ENCODE results near the gene ELF1.
"Not testable (repeated sequence)": the region's sequence is repeated elsewhere in the genome, so short reads cannot be mapped to it uniquely, and the experiment has no call there.

Gene ELF1

DNA sequence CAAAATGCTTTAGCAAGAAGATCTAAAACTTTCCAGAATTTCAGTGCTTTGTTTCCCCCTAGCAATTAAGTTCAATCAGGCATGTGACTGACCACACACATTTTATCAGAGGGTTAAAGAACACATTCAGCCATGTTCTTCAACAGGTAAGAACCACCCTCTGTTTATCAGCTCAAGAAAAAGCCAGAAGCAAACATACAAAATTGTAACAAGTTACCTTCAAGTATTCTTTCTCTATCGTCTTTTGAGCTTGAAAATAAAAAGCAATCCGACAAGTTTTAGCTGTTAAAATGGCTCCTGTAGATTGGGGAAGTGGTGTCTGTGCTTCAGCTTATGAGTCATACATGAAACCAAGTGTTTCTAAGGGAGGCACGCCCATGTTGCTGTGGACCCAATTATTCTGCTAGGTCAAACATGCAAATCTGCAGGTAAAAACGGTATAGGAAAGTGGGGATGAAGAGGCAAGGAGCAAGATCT lies at the start of gene ELF1:
ELF1 (minus strand) TSS at position 306 of the 477 bp plus-strand sequence. CDS start 37,262 bp downstream, outside the sequence.
- no peak for DNase-seq

DNA sequence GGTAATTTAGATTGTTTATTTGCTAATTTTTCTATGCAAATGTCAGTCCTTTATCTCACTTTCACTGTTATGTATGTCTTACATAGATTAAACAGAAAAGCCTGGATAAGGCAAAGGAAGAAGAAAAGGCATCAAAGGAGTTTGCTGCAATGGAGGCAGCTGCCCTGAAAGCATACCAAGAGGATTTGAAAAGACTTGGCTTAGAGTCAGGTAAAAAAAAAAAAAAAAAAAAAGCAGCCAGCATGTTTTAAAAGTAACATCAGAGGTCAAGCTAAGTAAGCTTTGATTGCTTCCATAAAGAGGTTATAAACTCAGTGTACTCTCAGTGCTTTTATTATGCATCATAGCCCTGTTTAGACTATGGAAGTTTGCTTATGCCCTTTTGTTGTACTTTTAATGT lies 46.0 kb upstream of the ELF1 start:
- DNase-seq, result no peak

- no peak for DNase-seq
These were observed 45.4 kb upstream of the ELF1 start for GRCh38 chr13:41064493-41064892.

- DNase-seq, result peak; percentile 37
These were observed 43.1 kb upstream of the ELF1 start for GRCh38 chr13:41061914-41062837.

GRCh38 chr13:41061075-41061913 lies 42.2 kb upstream of the ELF1 start, which contains the start of gene WBP4:
Gene WBP4 (plus strand): TSS chr13:41061509. CDS start chr13:41061674, 165 bp downstream.
- DNase-seq, result peak; percentile 85

GRCh38 chr13:41060724-41061074 lies 41.6 kb upstream of the ELF1 start:
- DNase-seq, result peak; percentile 77

DNA sequence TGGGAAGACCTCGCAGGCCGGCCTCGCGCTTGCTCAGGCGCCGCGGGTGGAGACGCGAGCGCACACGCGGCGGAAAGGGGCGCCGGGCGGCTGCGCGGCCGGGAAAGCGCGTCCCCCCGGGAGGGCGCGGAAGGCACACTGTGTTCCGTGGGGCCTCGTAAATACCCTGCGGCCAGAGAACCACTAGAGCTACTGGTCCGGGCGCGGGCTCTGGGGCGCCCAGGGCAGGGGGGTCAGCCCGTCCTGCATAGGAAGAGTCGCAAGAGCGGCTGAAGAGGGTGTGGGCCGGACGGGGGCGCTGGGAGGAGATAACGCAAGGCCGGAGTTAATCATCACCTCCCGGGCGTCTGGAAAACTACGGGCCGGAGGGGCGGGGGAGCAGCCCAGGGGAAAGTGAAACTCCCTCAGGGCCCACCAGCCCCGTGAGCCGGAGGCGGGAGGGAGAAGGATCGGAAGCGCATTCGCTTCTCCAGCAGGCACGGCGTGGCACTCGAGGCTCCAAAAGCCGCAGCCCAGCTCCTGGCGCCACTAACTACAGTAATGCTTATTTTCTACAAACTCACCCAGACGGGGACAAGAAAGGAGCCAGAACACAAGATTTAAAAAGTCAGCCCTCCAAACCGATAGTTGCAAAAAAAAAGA lies 41.1 kb upstream of the ELF1 start:
- peak; percentile 83 for DNase-seq

- DNase-seq, result no peak
These were observed 40.5 kb upstream of the ELF1 start for GRCh38 chr13:41059456-41060081.

- no peak for DNase-seq
These were observed 39.4 kb upstream of the ELF1 start for GRCh38 chr13:41058295-41059070.

DNA sequence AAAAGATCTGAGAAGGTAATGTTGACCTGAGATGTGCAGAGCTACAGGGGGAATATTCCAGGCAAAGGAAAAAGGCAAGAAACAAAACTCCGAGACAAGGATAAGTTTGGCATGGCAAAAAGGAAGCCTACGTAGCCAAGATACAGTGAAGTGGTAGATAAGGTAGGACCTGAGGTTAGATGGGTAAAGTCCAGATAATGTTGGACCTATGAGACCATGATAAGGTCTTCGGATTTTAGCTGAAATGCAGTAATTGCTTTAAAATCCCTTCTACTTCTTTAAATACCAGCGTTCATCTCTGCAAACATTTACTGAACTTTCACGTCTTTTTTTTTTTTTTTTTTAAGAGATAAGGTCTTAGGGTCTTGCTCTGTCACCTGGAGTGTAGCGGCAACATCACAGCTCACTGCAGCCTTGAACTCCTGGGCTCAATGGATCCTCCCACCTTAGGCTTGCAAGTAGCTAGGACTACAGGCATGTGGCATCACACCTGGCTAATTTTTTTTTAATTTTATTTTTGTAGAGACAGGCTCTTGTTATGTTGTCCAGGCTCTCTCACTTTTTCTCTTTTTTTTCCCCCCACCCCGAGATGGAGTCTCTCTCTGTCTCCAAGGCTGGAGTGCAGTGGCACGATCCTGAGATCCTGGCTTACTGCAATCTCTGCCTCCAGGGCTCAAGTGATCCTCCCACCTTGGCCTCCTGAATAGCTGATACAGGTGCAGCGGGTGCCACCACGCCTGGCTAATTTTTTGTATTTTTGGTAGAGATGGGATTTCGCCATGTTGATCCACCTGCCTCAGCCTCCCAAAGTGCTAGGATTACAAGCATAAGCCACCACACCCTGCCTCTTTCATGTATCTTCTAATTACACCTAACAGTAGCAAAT lies 38.0 kb upstream of the ELF1 start:
- DNase-seq, result no peak

DNA sequence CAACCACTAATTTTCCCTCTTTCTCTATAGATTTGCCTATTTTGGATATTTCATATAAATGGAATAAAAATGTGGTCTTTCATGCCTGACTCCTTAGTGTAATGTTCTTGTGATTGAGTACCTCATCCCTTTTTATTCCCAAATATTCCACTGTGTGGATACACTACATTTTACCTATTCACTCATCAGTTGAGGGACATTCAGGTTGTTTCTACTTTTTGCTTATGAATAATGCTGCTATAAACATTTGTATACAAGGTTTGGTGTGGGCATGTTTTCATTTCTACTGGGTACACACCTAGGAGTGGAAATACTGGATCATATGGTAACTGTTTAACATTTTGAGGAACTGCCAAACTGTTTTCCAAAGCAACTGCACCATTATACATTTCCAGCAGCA lies 37.1 kb upstream of the ELF1 start:
- DNase-seq, result no peak

DNA sequence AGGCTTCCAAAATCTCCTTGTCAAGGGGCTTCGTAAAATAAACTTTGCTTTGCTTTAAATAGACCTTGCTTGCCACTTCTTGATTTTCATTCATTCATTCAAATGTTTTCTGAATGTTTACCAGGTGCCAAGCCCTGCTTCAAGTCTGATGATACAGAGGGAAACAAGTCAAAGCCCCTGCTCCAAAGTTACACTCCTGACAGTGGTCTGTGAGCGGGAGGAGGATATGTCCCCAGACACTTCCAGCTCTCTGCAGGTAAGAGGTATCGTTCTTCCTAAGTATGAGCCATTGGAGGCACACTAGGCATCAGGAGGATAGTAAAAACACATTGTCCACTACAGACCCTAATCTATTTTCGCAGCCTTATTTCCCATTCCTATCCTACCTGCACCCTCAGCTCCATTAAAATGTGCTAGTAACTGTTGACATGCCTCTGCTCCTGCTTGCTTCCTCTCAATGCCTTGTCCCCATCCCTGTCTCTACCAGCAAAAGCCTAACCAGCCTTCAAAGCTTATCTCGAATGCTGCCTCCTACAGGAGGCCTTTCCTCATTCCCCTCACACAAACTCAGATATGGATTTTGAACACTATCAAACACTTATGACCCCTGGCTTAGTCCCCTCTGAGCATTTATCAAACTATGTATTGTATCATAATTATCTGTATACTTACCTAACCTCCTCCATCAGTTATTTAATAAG lies 36.0 kb upstream of the ELF1 start:
- DNase-seq, result no peak

DNA sequence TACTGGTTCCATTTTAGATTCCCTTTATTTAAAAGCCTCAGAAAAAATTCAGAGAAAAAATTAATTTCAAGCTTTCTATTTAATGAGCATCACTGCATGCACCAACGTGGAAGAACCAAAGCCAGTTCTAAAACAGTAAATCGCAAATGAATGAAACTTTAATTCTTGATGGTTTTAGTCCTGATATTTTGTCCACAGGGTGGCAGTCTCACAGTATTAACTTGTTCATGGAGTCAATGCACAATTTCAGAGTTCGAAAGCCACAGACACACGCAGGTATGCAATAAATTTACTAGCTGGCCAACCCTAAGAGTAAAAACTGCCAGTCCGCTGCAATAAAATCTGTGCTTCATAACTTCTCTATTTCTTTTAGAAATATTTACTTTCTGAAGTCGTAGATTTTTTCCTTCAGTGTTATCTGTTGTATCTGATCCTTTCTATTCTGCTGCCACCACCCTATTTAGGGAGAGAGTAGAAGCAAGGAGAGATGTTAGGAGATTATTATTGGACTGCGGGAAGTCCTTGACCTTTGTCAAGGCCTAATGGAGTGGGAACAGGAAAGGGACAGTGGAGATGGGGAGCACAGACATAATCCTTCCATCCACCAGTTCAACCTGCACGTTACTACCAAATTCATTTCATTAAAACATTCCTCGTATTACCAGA lies 35.2 kb upstream of the ELF1 start:
- peak; percentile 30 for DNase-seq

- DNase-seq, result no peak
These were observed 34.3 kb upstream of the ELF1 start for GRCh38 chr13:41053384-41053826.

DNA sequence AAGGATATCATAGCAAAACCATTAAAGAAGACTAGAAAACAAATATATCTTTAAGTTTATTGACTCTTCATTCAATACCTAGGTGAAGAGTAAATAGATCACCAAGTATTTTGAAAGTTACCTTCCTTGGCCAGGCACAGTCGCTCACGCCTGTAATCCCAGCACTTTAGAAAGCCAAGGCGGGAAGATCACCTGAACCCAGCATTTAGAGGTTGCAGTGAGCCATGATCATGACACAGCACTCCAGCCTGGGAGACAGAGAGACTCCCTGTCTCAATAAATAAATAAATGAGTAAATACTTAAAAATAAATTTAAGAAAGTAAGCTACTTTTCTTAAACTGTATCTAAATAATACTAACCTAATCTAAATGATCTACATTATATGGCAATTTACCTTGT lies 33.3 kb upstream of the ELF1 start:
- DNase-seq, result no peak

DNA sequence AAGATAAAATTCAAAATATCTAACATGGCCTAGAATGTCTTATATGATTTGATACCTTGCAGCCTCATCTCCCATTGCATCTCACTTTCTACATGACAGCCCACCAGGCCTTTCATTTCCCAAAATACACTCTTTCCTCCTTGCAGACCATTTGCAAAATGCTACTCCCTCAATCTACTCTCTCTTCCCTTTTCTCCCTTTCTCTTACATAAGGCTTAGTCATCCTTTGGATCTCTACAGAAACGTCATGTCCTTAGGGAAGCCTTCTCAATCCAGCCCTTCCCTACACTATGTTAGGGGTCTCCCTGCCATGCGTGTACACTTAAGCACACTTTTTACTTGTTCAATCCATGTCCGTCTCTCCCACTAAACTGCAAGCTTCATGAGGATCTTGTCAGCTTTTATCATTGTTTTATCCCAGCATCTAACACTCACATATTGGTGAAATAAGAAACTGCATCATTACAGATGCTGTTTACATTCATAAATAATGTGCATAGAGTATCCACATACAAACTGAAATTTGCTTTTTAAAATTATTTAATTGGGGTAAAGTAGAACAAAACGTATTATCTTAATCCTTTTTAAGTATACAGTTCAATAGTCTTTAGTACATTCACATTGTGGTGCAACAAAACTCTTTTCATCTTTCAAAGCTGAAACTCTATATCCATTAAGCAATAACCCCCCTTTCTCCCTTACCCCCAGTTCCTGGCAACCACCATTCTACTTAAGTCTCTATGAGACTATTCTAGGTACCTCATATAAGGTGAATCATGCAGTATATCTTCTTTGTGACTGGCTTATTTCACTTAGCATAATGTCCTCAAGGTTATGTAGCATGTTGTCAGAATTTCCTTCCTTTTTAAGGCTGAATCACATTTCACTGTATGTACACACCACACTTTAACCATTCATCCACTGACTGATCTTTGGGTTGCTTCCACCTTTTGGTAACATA lies 30.6 kb upstream of the ELF1 start:
- DNase-seq, result no peak

- DNase-seq, result no peak
These were observed 29.5 kb upstream of the ELF1 start for GRCh38 chr13:41048640-41049039.

DNA sequence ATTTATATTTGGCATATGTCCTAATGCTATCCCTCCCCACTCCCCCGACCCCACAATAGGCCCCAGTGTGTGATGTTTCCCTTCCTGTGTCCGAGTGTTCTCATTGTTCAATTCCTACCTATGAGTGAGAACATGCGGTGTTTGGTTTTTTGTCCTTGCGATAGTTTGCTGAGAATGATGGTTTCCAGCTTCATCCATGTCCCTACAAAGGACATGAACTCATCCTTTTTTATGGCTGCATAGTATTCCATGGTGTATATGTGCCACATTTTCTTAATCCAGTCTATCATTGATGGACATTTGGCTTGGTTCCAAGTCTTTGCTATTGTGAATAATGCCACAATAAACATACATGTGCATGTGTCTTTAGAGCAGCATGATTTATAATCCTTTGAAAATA lies 23.3 kb upstream of the ELF1 start:
- not testable (repeated sequence) for DNase-seq
